GM21390 (cell line): ENCODE results near the gene ECHDC3.
"Not testable (repeated sequence)": the region's sequence is repeated elsewhere in the genome, so short reads cannot be mapped to it uniquely, and the experiment has no call there.

Source experiments
- ATAC-seq: cut with Tn5 transposase; IDR thresholded peaks from one replicate; pipeline ENCODE4 v1.9.1; 2021; ENCODE audit not compliant: unreplicated experiment

The ECHDC3 gene, protein sequence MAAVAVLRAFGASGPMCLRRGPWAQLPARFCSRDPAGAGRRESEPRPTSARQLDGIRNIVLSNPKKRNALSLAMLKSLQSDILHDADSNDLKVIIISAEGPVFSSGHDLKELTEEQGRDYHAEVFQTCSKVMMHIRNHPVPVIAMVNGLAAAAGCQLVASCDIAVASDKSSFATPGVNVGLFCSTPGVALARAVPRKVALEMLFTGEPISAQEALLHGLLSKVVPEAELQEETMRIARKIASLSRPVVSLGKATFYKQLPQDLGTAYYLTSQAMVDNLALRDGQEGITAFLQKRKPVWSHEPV

GRCh38 chr10:11742009-11742778, at the start of gene ECHDC3:
Gene ECHDC3, plus strand, starts transcription at chr10:11742382. Its CDS starts 195 bp downstream, at chr10:11742577.
- peak; percentile 80 for ATAC-seq

DNA sequence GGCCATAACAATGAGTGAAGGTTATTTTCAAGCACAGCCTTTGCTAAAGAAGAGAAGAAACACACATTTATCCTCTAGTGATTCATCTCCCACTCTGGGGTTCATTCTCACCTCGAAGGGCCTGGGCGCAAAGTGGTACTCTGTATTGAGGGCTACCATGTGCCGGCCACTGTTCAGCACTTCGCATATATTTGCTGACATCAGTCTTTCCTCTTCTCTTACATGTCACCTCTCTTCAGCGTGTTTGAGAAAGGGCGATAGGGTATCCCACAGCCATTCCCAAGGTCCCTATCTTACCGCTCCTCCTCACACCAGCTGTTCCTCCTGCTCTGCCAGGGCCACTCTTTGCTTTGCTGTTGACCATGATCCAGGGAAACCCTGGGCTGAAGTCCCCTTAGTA, 48.8 kb upstream of the ECHDC3 start:
- no peak for ATAC-seq

DNA sequence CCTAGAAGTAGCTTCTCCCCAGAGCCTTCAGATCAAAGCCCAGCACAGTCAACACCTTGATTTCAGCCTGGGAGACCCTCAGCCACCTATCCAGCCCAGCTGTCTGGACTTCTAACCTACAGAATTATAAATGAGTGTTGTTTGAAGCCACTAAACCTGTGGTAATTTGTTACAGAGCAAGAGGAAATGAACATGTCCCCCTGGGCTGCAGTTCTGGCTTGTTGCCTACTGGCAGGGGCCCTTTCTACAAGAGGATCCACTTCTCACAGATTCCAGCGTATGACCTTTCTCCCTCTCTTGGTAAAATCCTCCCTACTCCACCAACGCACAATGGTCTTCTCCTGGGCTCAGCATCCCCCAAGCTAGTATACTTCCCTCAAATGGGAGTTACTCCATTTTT, 46.4 kb upstream of the ECHDC3 start:
- ATAC-seq = no peak

DNA sequence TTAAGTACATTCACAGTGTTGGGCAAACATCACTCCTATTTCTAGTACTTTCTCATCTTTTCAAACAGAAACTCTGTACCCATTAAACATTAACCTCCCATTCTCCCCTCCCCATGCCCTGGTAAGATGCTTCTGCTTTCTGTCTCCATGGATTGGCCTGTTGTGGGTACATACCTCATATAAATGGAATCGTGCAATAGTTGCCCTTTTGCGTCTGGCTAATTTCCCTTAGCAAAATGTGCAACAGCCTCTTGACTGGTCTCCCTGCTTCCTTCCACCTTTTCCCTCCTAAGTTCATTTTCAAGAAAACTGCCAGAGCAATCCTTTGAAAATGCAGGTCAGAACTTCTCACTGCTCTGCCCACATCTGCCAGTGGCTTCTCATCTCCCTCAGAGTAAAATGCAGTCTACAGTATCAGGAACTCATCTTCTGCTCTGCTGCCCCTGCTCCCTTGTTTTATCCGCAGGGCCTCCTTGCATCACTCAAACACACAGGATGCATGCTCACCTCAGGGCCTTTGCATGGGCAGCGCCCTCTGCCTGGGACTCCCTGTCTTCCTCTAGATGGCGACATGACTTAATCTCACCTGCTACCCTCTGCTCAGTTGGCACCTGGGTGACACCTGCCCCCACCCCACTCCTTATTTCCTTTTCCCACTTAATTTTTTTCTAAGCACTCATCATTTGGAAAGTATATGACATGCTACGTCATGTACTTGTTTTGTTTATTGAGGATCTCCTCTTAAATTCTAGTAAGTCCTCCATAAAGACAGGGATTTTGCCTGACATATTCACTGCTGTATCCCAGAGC, 44.3 kb upstream of the ECHDC3 start:
- no peak for ATAC-seq

DNA sequence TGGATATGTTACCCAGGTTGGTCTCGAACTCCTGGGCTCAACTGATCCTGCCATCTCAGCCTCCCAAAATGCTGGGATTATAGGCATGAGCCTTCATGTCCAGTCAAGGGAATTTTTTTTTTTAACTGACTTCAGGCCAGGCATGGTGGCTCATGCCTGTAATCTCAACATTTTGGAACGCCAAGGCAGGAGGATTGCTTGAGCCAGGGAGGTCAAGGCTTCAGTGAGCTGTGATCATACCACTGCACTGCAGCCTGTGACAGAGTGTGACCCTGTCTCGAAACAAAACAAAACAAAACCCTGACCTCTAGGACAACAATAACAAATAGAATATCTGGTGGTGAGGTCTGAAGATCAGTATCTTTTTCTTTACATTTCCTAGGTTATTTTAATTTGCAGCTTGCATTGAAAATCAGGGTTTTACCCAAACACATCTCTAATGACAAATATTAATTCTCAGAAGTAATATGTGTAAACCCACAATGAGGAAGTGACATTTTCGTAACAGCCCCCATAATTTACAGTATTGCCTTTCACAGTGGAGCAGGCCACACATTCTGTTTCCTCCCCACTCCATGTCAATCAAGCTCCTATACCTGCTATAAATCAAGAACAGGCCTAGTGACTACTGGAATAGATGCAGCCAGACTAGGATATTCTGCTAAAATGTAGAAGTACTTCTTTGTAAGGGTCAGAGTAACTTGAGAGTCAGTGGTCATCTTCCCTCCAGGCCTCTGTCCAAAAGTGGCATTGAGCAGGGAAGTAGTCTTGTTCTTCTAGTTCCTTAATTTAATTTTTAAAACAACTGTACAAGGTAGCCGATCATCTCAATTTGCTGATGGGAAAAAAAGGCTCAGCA, 43.3 kb upstream of the ECHDC3 start:
- ATAC-seq = peak; percentile 82

DNA sequence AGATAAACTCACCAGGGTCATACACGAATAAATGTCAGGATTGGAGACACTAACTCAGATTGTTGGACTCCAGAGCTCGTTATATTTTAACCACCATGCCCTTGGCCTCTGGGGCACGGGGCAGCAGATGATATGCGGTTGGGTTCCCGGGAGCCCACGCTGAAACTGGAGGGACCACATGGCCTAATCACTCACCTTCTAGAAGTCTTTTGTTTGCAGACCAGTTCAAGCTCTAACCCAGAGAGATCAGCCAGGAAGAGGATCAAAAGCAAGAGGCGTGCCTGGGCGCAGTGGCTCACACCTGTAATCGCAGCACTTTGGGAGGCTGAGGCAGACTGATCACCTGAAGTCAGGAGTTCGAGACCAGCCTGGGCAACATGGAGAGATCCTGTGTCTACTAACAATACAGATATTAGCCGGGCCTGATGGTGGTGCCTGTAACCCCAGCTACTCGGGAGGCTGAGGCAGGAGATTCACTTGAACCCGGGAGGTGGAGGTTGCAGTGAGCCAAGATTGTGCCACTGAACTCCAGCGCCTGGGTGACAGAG, 42.6 kb upstream of the ECHDC3 start:
- ATAC-seq = no peak

- ATAC-seq = no peak
Measured at GRCh38 chr10:11700539-11700938, 41.6 kb upstream of the ECHDC3 start.

GRCh38 chr10:11701451-11702095, 40.6 kb upstream of the ECHDC3 start:
- no peak for ATAC-seq

- ATAC-seq = no peak
Measured at GRCh38 chr10:11702264-11702663, 39.9 kb upstream of the ECHDC3 start.

DNA sequence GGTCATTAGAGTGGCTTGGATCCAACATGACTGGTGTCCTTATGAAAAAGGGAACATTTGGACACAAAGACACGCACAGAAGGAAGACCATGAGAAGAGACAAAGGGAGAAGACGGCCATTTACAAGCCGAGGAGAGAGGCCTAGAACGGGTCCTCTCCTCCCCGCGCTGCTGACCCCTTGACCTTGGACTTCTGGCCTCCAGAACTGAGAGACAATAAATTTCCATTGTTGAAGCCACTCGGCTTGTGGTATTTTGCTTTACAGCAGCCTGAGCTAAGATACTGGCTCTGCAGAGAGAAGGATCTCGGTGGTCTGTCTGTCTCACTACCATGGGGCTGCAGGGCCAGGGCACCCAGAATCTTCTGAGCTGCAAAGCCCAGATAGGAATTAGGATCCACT, 38.1 kb upstream of the ECHDC3 start:
- ATAC-seq = no peak

DNA sequence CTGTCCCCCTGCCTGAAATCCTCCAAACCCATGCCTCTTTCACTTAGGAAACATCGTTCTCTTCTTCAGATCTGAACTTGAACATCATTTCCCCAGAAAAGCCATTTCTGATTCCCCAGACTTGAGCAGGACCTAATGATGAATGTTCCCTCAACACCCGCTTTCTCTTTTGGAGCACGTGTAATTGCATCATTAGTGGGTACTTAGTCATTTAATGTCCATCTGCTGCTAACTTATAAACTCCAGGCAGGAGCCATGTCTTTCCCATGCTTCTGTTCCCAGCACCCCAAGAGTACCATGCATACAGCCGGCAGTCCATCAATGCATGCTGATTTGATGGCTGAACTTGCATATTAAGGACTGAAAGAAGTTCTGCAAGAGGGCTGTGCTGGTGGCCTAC, 36.5 kb upstream of the ECHDC3 start:
- no peak for ATAC-seq

- ATAC-seq = no peak
Measured at GRCh38 chr10:11706895-11707567, 35.2 kb upstream of the ECHDC3 start.

- ATAC-seq = no peak
Measured at GRCh38 chr10:11707624-11708350, 34.4 kb upstream of the ECHDC3 start.

DNA sequence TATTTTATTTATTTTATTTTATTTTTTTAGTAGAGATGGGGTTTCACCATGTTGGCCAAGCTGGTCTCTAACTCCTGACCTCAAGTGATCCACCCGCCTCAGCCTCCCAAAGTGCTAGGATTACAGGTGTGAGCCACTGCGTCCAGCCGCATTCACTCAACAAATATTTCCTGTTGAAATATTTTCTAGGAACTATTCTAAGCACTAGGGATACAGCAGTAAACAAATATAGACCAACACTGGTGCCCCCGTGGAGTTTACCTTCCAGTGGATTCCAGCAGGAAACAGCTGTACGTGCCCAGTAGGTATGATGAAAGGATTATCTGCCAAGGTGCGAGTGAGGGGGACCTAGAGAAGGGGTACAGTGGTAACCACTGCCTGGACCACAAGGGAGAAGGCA, 33.4 kb upstream of the ECHDC3 start:
- not testable (repeated sequence) for ATAC-seq

GRCh38 chr10:11712744-11713143, 29.4 kb upstream of the ECHDC3 start:
- no peak for ATAC-seq

- ATAC-seq = no peak
Measured at GRCh38 chr10:11713186-11713743, 28.9 kb upstream of the ECHDC3 start.

DNA sequence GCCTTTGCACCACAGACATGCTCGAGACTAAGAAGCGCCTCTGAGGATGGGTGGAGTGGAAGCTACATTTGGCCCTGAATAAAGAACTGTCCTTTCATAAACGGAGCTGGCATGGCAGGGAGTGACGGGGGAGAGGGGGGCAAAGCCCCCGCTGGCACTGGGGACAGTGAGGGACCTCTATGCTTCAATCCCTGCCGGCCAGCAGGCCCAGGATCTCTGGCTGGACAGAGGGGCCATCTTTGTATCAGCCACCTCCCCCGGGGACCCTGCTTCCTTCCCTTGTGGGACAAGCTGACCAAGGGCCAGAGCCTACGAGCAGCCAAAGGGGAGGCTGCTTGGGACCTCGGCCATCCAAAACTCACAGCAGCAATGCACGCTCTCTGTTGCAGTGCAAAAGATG, 28.2 kb upstream of the ECHDC3 start:
- ATAC-seq = no peak

DNA sequence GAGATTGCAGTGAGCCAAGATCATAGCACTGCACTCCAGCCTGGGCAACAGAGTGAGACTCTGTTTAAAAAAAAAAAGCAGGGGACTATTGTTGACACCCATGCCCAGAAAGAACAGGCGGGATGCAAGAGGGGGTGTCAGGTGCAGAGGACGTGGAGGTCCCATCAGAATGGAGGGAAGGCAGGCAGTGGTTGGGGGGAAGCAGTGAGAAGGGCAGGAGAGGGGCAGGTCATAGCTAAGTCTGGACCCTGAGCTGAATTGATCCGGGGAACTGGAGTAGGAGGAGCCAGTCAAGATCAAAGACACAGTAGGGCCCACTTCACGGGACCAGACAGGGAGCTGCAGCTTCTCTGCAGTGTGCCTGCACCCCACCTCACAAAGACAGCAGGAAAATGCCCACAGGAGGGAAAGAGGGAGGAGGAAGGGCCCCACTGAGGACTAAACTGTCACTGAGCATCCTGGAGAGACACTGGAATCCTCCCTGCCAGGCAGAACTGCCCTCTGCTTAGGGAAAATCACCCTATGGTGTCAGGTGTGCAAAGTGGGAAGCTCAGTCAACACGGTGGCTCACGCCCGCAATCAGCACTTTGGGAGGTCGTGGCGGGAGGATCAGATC, 27.3 kb upstream of the ECHDC3 start:
- ATAC-seq = no peak
